Endothelial cell of umbilical vein (primary cell): ENCODE data around the gene RRAS. TPM values are rescaled to one million over a fixed set of nuclear protein-coding genes. Genes with fewer than 3 reads are reported as not detected.

ENCODE experiments used
- BruUV-seq: library from RNA; stranded (reverse); fragments of 400-500 nt; replicated peaks from 2 replicates; lab custom pipeline; 2021; lab: Mats Ljungman, UMichigan
- CTCF ChIA-PET: fragments of 300-600, 350-600 bp; sonication (Branson Sonifier 250); formaldehyde crosslinking; loops from one replicate; lab custom pipeline; 2021; ENCODE audit warnings: antibody characterized with exemption, inconsistent platforms; lab: Charles Lee
- POLR2A ChIA-PET: fragments of 300-600, 350-600 bp; sonication (Branson Sonifier 250); formaldehyde crosslinking; loops from one replicate; lab custom pipeline; 2021; ENCODE audit warnings: antibody characterized with exemption, inconsistent platforms; lab: Charles Lee
- DNase-seq: peaks from one replicate; pipeline ENCODE4 v3.0.0-alpha.2; 2011; ENCODE audit warnings: low read depth, low spot score
- FAIRE-seq: peaks from 2 replicates; lab custom pipeline; 2011; peaks lifted over from hg19 to GRCh38; lab: Jason Lieb, UNC
- H2AFZ ChIP-seq: 2 replicates; pipeline ENCODE4 v1.6.0; 2012; ENCODE audit warnings: low read depth, low read length, control low read depth, inconsistent platforms
- H3K27ac ChIP-seq: 2 replicates; pipeline ENCODE4 v1.5.1; 2011; ENCODE audit warnings: low read depth, mild to moderate bottlenecking, control low read depth, low read length, moderate library complexity; ENCODE audit not compliant: insufficient read depth
- H3K27me3 ChIP-seq, 2 experiments: 2 replicates each; pipeline versions ENCODE4 v1.6.0 to v1.6.1; 2011; ENCODE audit warnings: low read length in 2 of 2, mixed read lengths in 1 of 2; ENCODE audit not compliant: control insufficient read depth in 2 of 2, insufficient read depth in 2 of 2
- H3K36me3 ChIP-seq, 2 experiments: 2 replicates in 1 of 2; 3 replicates in 1 of 2; pipeline ENCODE4 v1.5.1; 2011; ENCODE audit warnings: low read length in 2 of 2, mild to moderate bottlenecking in 1 of 2, moderate library complexity in 1 of 2; ENCODE audit not compliant: control insufficient read depth in 2 of 2, insufficient read depth in 2 of 2; ENCODE audit errors: extremely low read depth in 1 of 2
- H3K4me1 ChIP-seq: 3 replicates; pipeline ENCODE4 v1.5.1; 2011; ENCODE audit warnings: mild to moderate bottlenecking, low read length; ENCODE audit not compliant: control insufficient read depth, insufficient read depth; ENCODE audit errors: extremely low read depth
- H3K4me2 ChIP-seq: 2 replicates; pipeline ENCODE4 v1.6.1; 2011; ENCODE audit warnings: low read length, control low read depth, mixed read lengths; ENCODE audit not compliant: insufficient read depth
- H3K4me3 ChIP-seq, 3 experiments: fragments of 200-600 bp in 1 of 3; sonication (generic), shearing (Covaris generic) in 1 of 3; replicated peaks in 1 of 3; 2 replicates each; pipeline ENCODE4 v1.5.1; 2011 to 2016; ENCODE audit warnings: control low read depth in 3 of 3, low read length in 3 of 3, mild to moderate bottlenecking in 2 of 3, inconsistent platforms in 1 of 3, low read depth in 1 of 3, moderate library complexity in 1 of 3; ENCODE audit not compliant: insufficient read depth in 1 of 3
- H3K79me2 ChIP-seq: 2 replicates; pipeline ENCODE4 v1.6.0; 2012; ENCODE audit warnings: low read length, inconsistent platforms; ENCODE audit not compliant: control insufficient read depth, insufficient read depth
- H3K9ac ChIP-seq: replicated peaks from 2 replicates; pipeline ENCODE3; 2011; ENCODE audit warnings: low read length, control low read depth; ENCODE audit not compliant: insufficient read depth; ENCODE audit errors: extremely low read depth
- H3K9me1 ChIP-seq: replicated peaks from 3 replicates; pipeline ENCODE4 v1.6.0; 2011; ENCODE audit warnings: mild to moderate bottlenecking, low read length; ENCODE audit not compliant: control insufficient read depth, insufficient read depth; ENCODE audit errors: extremely low read depth
- H3K9me3 ChIP-seq: replicated peaks from 2 replicates; pipeline ENCODE4 v1.5.1; 2012; ENCODE audit warnings: low read length, inconsistent platforms; ENCODE audit not compliant: control insufficient read depth, insufficient read depth
- H4K20me1 ChIP-seq: replicated peaks from 2 replicates; pipeline ENCODE3; 2011; ENCODE audit warnings: mild to moderate bottlenecking, low read length; ENCODE audit not compliant: control insufficient read depth, insufficient read depth; ENCODE audit errors: extremely low read depth
- CTCF ChIP-seq, 2 donors: IDR thresholded peaks; 1 replicate in 1 of 2; 2 replicates in 1 of 2; pipeline ENCODE4 v1.5.1; 2011; ENCODE audit warnings: low read length in 2 of 2, mild to moderate bottlenecking in 2 of 2, moderate library complexity in 2 of 2, control low read depth in 1 of 2, inconsistent platforms in 1 of 2, low read depth in 1 of 2; ENCODE audit not compliant: insufficient read depth in 1 of 2; ENCODE audit errors: extremely low read depth in 1 of 2
- GATA2 ChIP-seq: IDR thresholded peaks from 2 replicates; pipeline ENCODE4 v1.7.0; 2011; ENCODE audit warnings: low read depth, mild to moderate bottlenecking, moderate library complexity, mixed read lengths, low read length; ENCODE audit not compliant: insufficient read length, insufficient read depth
- MAX ChIP-seq: IDR thresholded peaks from 2 replicates; pipeline ENCODE4 v1.6.1; 2011; ENCODE audit not compliant: insufficient read depth, insufficient read length
- MYC ChIP-seq: IDR thresholded peaks from one replicate; pipeline ENCODE4 v1.6.1; 2011; ENCODE audit warnings: mild to moderate bottlenecking, low read depth, low read length
- POLR2A ChIP-seq: IDR thresholded peaks from 2 replicates; pipeline ENCODE4 v1.6.1; 2012; ENCODE audit warnings: low read depth, mild to moderate bottlenecking, control low read depth, low read length
- POLR2AphosphoS5 ChIP-seq: IDR thresholded peaks from 2 replicates; pipeline ENCODE4 v1.6.1; 2012; ENCODE audit warnings: low read depth, mild to moderate bottlenecking, control low read depth, low read length, moderate library complexity; ENCODE audit not compliant: insufficient read depth
- dilution Hi-C: fragments of 300-500 bp; cut with MboI; formaldehyde crosslinking; loops from one replicate; pipeline ENCODE4 v1.15.0; 2019; ENCODE audit warnings: low sequenced_read_pairs; ENCODE audit not compliant: extremely low pct_ligation_motif_present
- intact Hi-C: fragments of 100-400 bp; cut with micrococcal nuclease; formaldehyde crosslinking; loops from one replicate; pipeline ENCODE4 v1.10.0; 2022
- polyA plus RNA-seq, 4 experiments: library from polyadenylated mRNA; depleted of rRNA in 3 of 4; stranded (reverse) in 3 of 4; unstranded in 1 of 4; fragments of >200 nt; gene quantifications; 2 replicates each; pipeline versions ENCODE4 v1.2.1 to v1.2.3, GENCODE V29; 2011 to 2012; ENCODE audit warnings: missing spikeins in 1 of 4
- total RNA-seq: library from RNA; stranded (reverse); gene quantifications from 2 replicates; pipeline ENCODE4 v1.2.3, GENCODE V29; 2021

The RRAS gene
- total and polyA plus RNA-seq, 2 donors (not counting 3 experiments of a cell fraction or from before 2014, with no cell fraction given) = 89.5 to 250 TPM

GRCh38 chr19:49595819-49596404 is 44.0 kb downstream of the RRAS start:
- H3K9me3 ChIP-seq = no peaks in the 10 kb centered on the region
- TF ChIP-seq GATA2 (no peak), CTCF (IDR thresholded peaks at IDR 0.05; ENCODE audit: extremely low read depth in 1 of 2, insufficient read depth in 1 of 2, low read depth in 1 of 2, low read length in 2 of 2) (no peak), MYC (no peak), MAX (no peak), POLR2A (no peak), POLR2AphosphoS5 (no peak)
- no peak for DNase-seq
- no peak overlapping the region for H3K4me2 ChIP-seq
- no peak overlapping the region for H3K4me3 ChIP-seq
- no peaks in the 10 kb centered on the region for H3K9me1 ChIP-seq
- intact Hi-C loops = no loop called here
- no peak overlapping the region for H3K9ac ChIP-seq
- dilution Hi-C loops = no loop called here
- no peak overlapping the region for H2AFZ ChIP-seq
- no peaks in the 10 kb centered on the region for H4K20me1 ChIP-seq
- no peak for FAIRE-seq
- H3K36me3 ChIP-seq = peaks cover 8 to 37% of the 10 kb centered on the region in 2 experiments
- H3K27me3 ChIP-seq = no peaks in the 10 kb centered on the region
- peaks cover 48% of the 10 kb centered on the region for H3K79me2 ChIP-seq
- POLR2A ChIA-PET = interaction anchor here (0.6 kb wide), 1 partner anchor 13 kb away, joined by 3 read pairs; no protein-coding TSS in a partner anchor
- H3K4me1 ChIP-seq = peaks cover 10% of the 10 kb centered on the region
- no TSS peak for BruUV-seq
- H3K27ac ChIP-seq = no peak overlapping the region
- CTCF ChIA-PET = no interaction called here
